ENCODE measurements around the gene ZNF385B.

GRCh38 chr2:179483131-179483530, 378.3 kb downstream of the ZNF385B start:
- TF ChIP-seq REST (tag by site-specific recombination; IDR thresholded peaks at IDR 0.05) (no peak), CTCF (tag by site-specific recombination; IDR thresholded peaks at IDR 0.05) (no peak), KLF17 (tag by site-specific recombination; IDR thresholded peaks at IDR 0.05) (no peak), ZNF501 (tag by site-specific recombination; IDR thresholded peaks at IDR 0.05) (no peak), ZNF274 (IDR thresholded peaks at IDR 0.05; ENCODE audit: low read length) (no peak), ZNF274 (tag by site-specific recombination; IDR thresholded peaks at IDR 0.05; ENCODE audit: borderline replicate concordance) (no peak), ZNF239 (tag by site-specific recombination; IDR thresholded peaks at IDR 0.05) (no peak), ATF2 (tag by site-specific recombination; IDR thresholded peaks at IDR 0.05; ENCODE audit: low read depth) (no peak), ZNF341 (tag by site-specific recombination; IDR thresholded peaks at IDR 0.05; ENCODE audit: low read depth) (no peak), ZNF792 (tag by site-specific recombination; IDR thresholded peaks at IDR 0.05) (no peak), ZNF280C (tag by site-specific recombination; IDR thresholded peaks at IDR 0.05) (no peak), HOXC10 (CRISPR knock-in tag; IDR thresholded peaks at IDR 0.05) (no peak), ZNF292 (tag by site-specific recombination; IDR thresholded peaks at IDR 0.05; ENCODE audit: borderline replicate concordance, low read depth) (no peak), PATZ1 (tag by site-specific recombination; IDR thresholded peaks at IDR 0.05) (no peak)
